Esophagus squamous epithelium (tissue), 5 donors: ENCODE results near the gene ESR2. TPM values are rescaled to one million over a fixed set of nuclear protein-coding genes. Genes with fewer than 3 reads are reported as not detected.
"Not testable (repeated sequence)": the region's sequence is repeated elsewhere in the genome, so short reads cannot be mapped to it uniquely, and the experiment has no call there.

Experiments used
- DNase-seq: peaks from one replicate; lab custom pipeline; 2025; lab: John Stamatoyannopoulos, UW
- H3K27ac ChIP-seq, 4 donors: fragments of 200-600 bp; sonication (generic); one replicate each; pipeline ENCODE4 v1.5.1; 2016 to 2019; ENCODE audit warnings: mild to moderate bottlenecking in 1 of 4
- H3K27me3 ChIP-seq, 4 donors: fragments of 200-600 bp; sonication (generic); 1 replicate in 3 of 4; 2 replicates in 1 of 4; pipeline versions ENCODE4 v1.5.1 to v1.6.0; 2017 to 2021; ENCODE audit warnings: antibody characterized with exemption in 1 of 4
- H3K36me3 ChIP-seq, 3 donors: fragments of 200-600 bp; sonication (generic); one replicate each; pipeline ENCODE4 v1.5.1; 2016 to 2019
- H3K4me1 ChIP-seq, 3 donors: fragments of 200-600 bp; sonication (generic); one replicate each; pipeline ENCODE4 v1.5.1; 2017 to 2019
- H3K4me3 ChIP-seq, 4 donors: fragments of 200-600 bp; sonication (generic); 1 replicate in 3 of 4; 2 replicates in 1 of 4; pipeline ENCODE4 v1.5.1; 2016 to 2019; ENCODE audit warnings: mild to moderate bottlenecking in 2 of 4, moderate library complexity in 1 of 4
- H3K9me3 ChIP-seq, 3 donors: fragments of 200-600 bp; sonication (generic); one replicate each; pipeline ENCODE4 v1.5.1; 2016 to 2019
- POLR2A ChIP-seq, 4 donors: fragments of 450-650 bp; IDR thresholded peaks; one replicate each; pipeline ENCODE4 v1.6.1; 2017; ENCODE audit warnings: antibody characterized with exemption in 4 of 4, mild to moderate bottlenecking in 4 of 4, moderate library complexity in 3 of 4
- WGBS, 2 donors: methylation state at CpG; one replicate each; pipeline ENCODE4 v1.1.5; 2018; 5-methylcytosine and 5-hydroxymethylcytosine counted together
- intact Hi-C: fragments of 100-400 bp; cut with DNase I; formaldehyde crosslinking; loops from one replicate; pipeline ENCODE4 v1.15.0; 2022
- total RNA-seq, 4 donors: library from RNA; depleted of rRNA; stranded (reverse); fragments of >200 nt; gene quantifications; one replicate each; pipeline ENCODE4 v1.1.0, GENCODE V29; 2016
- TF ChIP-seq, protein P1 (sequence below), 6 experiments: fragments of 450-650 bp in 4 of 6; fragments of 200-600 bp in 2 of 6; sonication (generic) in 2 of 6; IDR thresholded peaks; one replicate each; pipeline ENCODE4 v1.5.1; 2016 to 2019; ENCODE audit warnings: antibody characterized with exemption in 6 of 6, mild to moderate bottlenecking in 4 of 6, moderate library complexity in 4 of 6
- donor health status: DM: yes; HTN: yes; CAD: no.

The ESR2 gene
- total RNA-seq, 4 donors from 2014 or later = 0.29 to 2.7 (median 0.31) TPM; not detected in 1

DNA sequence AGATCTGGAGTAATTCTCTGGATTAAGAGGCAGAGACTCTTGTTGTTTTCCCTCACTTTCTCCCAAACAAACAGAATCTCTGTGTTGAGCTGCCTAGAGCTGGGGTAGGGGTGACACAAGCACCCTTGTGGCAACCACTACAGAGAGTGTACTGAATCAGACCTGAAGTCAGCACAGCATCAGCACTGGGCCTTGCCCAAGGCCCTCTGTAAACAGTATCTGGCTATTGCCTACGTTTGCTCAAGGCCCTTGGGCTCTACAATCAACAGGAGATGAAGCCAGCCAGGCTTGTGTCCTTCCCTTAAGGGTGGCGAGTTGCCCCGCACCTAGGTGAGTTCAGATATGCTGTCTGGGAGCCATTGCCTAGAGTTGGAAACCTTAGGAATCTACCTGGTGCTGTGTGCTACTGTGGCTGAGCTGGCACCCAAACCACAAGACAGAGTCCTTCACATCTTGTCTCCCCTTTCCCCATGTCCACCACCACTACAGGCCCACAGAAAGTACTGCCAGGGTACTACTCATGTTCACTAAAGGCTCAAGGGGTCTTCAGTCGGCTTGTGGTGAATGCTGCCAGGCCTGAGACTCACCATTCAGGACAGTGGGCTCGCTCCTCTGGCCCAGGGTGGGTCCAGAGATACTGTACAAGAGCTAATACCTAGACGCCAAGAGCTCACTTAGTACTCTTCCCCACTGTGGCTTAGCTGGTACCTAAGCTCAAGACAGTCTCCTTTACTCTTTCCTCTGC, 234.5 kb downstream of the ESR2 start:
- peaks cover 11 to 40% (median 15%) of the 10 kb centered on the region in 3 donors for H3K4me1 ChIP-seq
- peak overlapping the region; percentile 74 to 84 (median 82) for H3K27ac ChIP-seq
- no peak for TF ChIP-seq POLR2A (IDR thresholded peaks at IDR 0.05)
- TF ChIP-seq, protein P1, sequence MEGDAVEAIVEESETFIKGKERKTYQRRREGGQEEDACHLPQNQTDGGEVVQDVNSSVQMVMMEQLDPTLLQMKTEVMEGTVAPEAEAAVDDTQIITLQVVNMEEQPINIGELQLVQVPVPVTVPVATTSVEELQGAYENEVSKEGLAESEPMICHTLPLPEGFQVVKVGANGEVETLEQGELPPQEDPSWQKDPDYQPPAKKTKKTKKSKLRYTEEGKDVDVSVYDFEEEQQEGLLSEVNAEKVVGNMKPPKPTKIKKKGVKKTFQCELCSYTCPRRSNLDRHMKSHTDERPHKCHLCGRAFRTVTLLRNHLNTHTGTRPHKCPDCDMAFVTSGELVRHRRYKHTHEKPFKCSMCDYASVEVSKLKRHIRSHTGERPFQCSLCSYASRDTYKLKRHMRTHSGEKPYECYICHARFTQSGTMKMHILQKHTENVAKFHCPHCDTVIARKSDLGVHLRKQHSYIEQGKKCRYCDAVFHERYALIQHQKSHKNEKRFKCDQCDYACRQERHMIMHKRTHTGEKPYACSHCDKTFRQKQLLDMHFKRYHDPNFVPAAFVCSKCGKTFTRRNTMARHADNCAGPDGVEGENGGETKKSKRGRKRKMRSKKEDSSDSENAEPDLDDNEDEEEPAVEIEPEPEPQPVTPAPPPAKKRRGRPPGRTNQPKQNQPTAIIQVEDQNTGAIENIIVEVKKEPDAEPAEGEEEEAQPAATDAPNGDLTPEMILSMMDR (IDR thresholded peaks at IDR 0.05) = no peak
- H3K4me3 ChIP-seq = no peak overlapping the region
- H3K27me3 ChIP-seq = no peaks in the 10 kb centered on the region
- intact Hi-C loops = no loop called here
- H3K36me3 ChIP-seq = peaks cover 0 to 54% (median 3%) of the 10 kb centered on the region in 3 donors
- WGBS, 2 donors = 64 to 77% methylated on average over 3 to 6 of the region's 6 CpGs
- DNase-seq = no peak
- H3K9me3 ChIP-seq = no peaks in the 10 kb centered on the region

DNA sequence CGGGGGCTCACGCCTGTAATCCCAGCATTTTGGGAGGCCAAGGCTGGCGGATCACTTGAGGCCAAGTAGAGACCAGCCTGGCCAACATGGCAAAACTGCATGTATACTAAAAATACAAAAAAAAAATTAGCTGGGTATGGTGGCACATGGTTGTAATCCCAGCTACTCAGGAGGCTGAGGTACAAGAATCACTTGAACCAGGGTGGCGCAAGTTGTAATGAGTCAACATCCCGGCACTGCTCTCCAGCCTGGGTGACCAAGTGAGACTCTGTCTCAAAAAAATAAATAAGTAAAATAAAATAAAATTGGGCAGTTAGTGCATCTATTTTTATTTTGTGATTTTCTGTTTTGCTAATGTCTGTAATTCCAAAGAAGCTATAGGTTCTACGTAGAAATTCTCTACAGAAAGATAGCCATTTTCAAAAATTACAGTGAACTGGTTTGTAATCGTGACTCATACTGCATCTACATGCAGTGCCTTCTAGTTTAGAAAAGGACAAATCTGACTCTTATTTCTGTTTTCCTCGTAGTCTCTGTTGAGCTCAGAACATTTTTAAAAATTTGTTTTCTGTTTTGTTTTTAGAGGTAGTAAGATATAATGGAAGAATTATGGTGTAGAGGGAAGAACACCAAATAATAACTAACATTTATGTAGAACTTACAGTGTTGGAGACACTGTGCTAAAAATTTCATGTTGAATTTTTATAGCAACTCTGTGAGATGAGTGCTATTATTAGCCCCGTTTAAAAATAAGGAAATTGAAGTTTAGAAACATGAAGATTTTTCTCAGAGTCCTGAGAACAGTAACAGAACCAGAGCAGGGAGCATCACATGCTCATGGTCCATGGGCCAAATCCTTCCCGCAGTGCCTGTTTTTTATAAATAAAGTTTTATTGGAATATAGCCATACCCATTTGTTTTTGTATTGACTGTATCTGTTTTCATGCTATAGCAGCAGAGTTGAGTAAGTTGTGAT, 240.2 kb downstream of the ESR2 start:
- TF ChIP-seq POLR2A (IDR thresholded peaks at IDR 0.05) = no peak
- TF ChIP-seq, protein P1 (IDR thresholded peaks at IDR 0.05) = no peak
- Histone ChIP-seq H3K4me3 (no peak overlapping the region), H3K27me3 (no peaks in the 10 kb centered on the region), H3K4me1 (no peaks in the 10 kb centered on the region), H3K36me3 (peaks cover 0 to 87% (median 0%) of the 10 kb centered on the region in 3 donors), H3K27ac (peak overlapping the region in 2 of 4 donors; percentile 12 to 49), H3K9me3 (no peaks in the 10 kb centered on the region)
- no peak for DNase-seq
- 73 to 74% methylated on average over 10 of the region's 10 CpGs for WGBS, 2 donors
- intact Hi-C loops = no loop called here

DNA sequence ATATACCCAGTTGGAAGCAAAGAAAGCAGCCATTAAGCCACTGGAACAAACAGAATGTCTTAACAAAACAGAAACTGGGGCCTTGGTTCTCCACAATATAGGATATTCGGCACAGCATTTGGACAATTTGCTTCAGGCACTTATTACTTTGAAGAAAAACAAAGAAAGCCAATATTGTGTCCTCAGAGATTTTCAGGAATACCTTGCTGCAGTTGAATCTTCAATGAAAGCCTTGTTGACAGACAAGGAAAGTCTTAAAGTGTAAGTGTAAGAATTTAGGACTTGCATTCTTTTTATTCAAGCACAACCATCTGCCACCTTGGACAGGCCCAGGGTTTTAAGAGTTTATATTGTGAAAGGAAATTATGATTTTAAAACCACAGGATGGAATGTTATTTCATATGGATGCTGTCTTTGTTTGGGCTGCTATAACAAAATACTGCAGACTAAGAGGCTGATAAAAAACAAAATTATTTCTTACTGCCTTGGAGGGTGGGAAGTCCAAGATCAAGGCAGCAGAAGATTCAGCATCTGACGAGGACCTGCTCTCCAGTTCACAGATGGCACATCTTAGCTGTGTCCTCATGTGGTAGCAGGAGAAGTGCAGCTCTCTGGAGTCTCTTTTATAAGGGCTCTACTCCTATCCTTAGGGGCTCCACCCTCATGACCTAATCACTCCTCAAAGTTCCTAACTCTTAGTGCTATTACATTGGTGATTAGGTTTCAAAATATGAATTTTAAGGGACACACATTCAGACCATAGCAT, 244.4 kb downstream of the ESR2 start:
- Histone ChIP-seq H3K27me3 (no peaks in the 10 kb centered on the region), H3K36me3 (peaks cover 0 to 92% (median 0%) of the 10 kb centered on the region in 3 donors), H3K4me1 (no peaks in the 10 kb centered on the region), H3K4me3 (no peak overlapping the region), H3K27ac (no peak overlapping the region), H3K9me3 (no peaks in the 10 kb centered on the region)
- TF ChIP-seq, protein P1 (IDR thresholded peaks at IDR 0.05) = no peak
- no peak for TF ChIP-seq POLR2A (IDR thresholded peaks at IDR 0.05)
- DNase-seq = no peak
- 77 to 83% methylated on average over 2 of the region's 2 CpGs for WGBS, 2 donors
- intact Hi-C loops = no loop called here

DNA sequence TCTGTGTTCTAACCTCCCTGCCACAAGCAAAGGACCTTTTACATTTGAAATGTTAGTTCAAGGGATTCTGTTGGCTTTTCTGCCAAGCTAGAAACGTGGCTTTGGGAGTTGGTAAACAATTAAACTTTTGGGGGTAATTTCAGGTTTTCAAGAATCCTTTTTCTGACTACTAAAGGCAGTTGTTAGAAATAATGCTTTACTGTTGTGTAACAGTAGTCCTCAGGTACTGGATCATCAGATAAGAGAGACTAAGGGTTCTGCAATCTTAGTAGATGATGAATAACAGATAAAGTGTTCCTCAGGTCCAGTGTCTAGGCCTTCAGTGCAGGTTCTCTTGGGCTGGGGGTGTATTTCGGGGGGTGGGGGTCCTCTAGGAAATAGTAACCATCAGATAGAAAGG, 249.1 kb downstream of the ESR2 start:
- H3K9me3 ChIP-seq = no peaks in the 10 kb centered on the region
- 82 to 84% methylated on average over 2 of the region's 2 CpGs for WGBS, 2 donors
- H3K27ac ChIP-seq = no peak overlapping the region
- no peak for DNase-seq
- H3K4me1 ChIP-seq = no peaks in the 10 kb centered on the region
- H3K27me3 ChIP-seq = no peaks in the 10 kb centered on the region
- intact Hi-C loops = no loop called here
- TF ChIP-seq, protein P1 (IDR thresholded peaks at IDR 0.05) = no peak
- TF ChIP-seq POLR2A (IDR thresholded peaks at IDR 0.05) = no peak
- no peak overlapping the region for H3K4me3 ChIP-seq
- H3K36me3 ChIP-seq = peaks cover 0 to 68% (median 0%) of the 10 kb centered on the region in 3 donors

DNA sequence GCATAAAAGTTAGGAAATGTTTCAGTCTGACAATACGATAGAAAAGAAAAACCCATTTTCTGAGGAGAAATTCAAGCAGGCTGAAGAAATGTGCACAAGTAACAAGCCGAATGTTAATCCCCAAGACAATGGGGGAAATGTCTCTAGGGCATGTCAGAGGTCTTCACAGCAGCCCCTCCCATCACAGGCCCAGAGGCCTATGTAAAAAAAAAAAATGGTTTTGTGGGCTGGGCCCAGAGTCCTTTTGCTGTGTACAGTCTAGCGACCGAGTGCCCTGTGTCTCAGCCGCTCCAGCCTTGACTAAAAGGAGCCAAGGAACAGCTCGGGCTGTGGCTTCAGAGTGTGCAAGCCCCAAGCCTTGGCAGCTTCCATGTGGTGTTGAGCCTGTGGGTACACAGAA, 250.9 kb downstream of the ESR2 start:
- intact Hi-C loops = not testable (repeated sequence)
- 85 to 93% methylated on average over 5 to 6 of the region's 6 CpGs for WGBS, 2 donors

More for the DNA sequence above, 250.9 kb downstream of the ESR2 start:
- H3K27ac ChIP-seq, H3K4me3 ChIP-seq, H3K27me3 ChIP-seq, DNase-seq, H3K4me1 ChIP-seq, H3K9me3 ChIP-seq: not testable (repeated sequence)
- peaks cover 0 to 51% (median 0%) of the 10 kb centered on the region in 3 donors for H3K36me3 ChIP-seq
